ENCODE measurements around the gene SLC27A4.
A peak's percentile ranks its signal among the peaks of the same experiment; 100 is the strongest.
"Not testable (repeated sequence)": the region's sequence is repeated elsewhere in the genome, so short reads cannot be mapped to it uniquely, and the experiment has no call there.

The SLC27A4 gene

GRCh38 chr9:128322404-128323211 lies 17.7 kb upstream of the SLC27A4 start, which contains the start of the genes COQ4 and TRUB2:
Gene COQ4, plus strand, starts transcription at chr9:128322839. Its CDS starts 20 bp downstream, at chr9:128322859.
Gene TRUB2, minus strand, starts transcription at chr9:128322447. Its CDS starts 39 bp downstream, at chr9:128322408.
- DNase-seq = peak; percentile 91
- in situ Hi-C loops (cut with HindIII; ENCODE audit: low pct_ligation_motif_present, low pct_unique_long_range_greater_than_20kb, low sequenced_read_pairs) = no loop called here

GRCh38 chr9:128323212-128323730 lies 17.1 kb upstream of the SLC27A4 start:
- DNase-seq = peak; percentile 20
- in situ Hi-C loops (cut with HindIII; ENCODE audit: low pct_ligation_motif_present, low pct_unique_long_range_greater_than_20kb, low sequenced_read_pairs) = no loop called here

- DNase-seq = no peak
- in situ Hi-C loops (cut with HindIII; ENCODE audit: low pct_ligation_motif_present, low pct_unique_long_range_greater_than_20kb, low sequenced_read_pairs) = no loop called here
Measured at GRCh38 chr9:128323791-128324190, 16.5 kb upstream of the SLC27A4 start.

GRCh38 chr9:128324401-128324800 lies 15.9 kb upstream of the SLC27A4 start:
- in situ Hi-C loops (cut with HindIII; ENCODE audit: low pct_ligation_motif_present, low pct_unique_long_range_greater_than_20kb, low sequenced_read_pairs) = no loop called here
- DNase-seq = no peak

GRCh38 chr9:128325629-128326028 lies 14.7 kb upstream of the SLC27A4 start:
- DNase-seq = no peak
- in situ Hi-C loops (cut with HindIII; ENCODE audit: low pct_ligation_motif_present, low pct_unique_long_range_greater_than_20kb, low sequenced_read_pairs) = no loop called here

- in situ Hi-C loops (cut with HindIII; ENCODE audit: low pct_ligation_motif_present, low pct_unique_long_range_greater_than_20kb, low sequenced_read_pairs) = no loop called here
- DNase-seq = no peak
Measured at GRCh38 chr9:128333451-128333869, 6.9 kb upstream of the SLC27A4 start.

GRCh38 chr9:128335161-128335560 lies 5.2 kb upstream of the SLC27A4 start:
- in situ Hi-C loops (cut with HindIII; ENCODE audit: low pct_ligation_motif_present, low pct_unique_long_range_greater_than_20kb, low sequenced_read_pairs) = no loop called here
- no peak for DNase-seq

GRCh38 chr9:128335914-128336313 lies 4.4 kb upstream of the SLC27A4 start:
- DNase-seq = no peak
- in situ Hi-C loops (cut with HindIII; ENCODE audit: low pct_ligation_motif_present, low pct_unique_long_range_greater_than_20kb, low sequenced_read_pairs) = no loop called here

- DNase-seq = no peak
- in situ Hi-C loops (cut with HindIII; ENCODE audit: low pct_ligation_motif_present, low pct_unique_long_range_greater_than_20kb, low sequenced_read_pairs) = no loop called here
Measured at GRCh38 chr9:128337936-128338335, 2.4 kb upstream of the SLC27A4 start.

GRCh38 chr9:128338852-128339614 lies 1.3 kb upstream of the SLC27A4 start:
- in situ Hi-C loops (cut with HindIII; ENCODE audit: low pct_ligation_motif_present, low pct_unique_long_range_greater_than_20kb, low sequenced_read_pairs); DNase-seq: not testable (repeated sequence)

GRCh38 chr9:128340691-128341434 lies 536 bp downstream of the SLC27A4 start:
- in situ Hi-C loops (cut with HindIII; ENCODE audit: low pct_ligation_motif_present, low pct_unique_long_range_greater_than_20kb, low sequenced_read_pairs) = no loop called here
- no peak for DNase-seq

- in situ Hi-C loops (cut with HindIII; ENCODE audit: low pct_ligation_motif_present, low pct_unique_long_range_greater_than_20kb, low sequenced_read_pairs) = no loop called here
- peak; percentile 76 for DNase-seq
Measured at GRCh38 chr9:128341435-128341849, 1.1 kb downstream of the SLC27A4 start.

- DNase-seq = no peak
- in situ Hi-C loops (cut with HindIII; ENCODE audit: low pct_ligation_motif_present, low pct_unique_long_range_greater_than_20kb, low sequenced_read_pairs) = no loop called here
Measured at GRCh38 chr9:128342971-128343680, 2.8 kb downstream of the SLC27A4 start.

- no peak for DNase-seq
- in situ Hi-C loops (cut with HindIII; ENCODE audit: low pct_ligation_motif_present, low pct_unique_long_range_greater_than_20kb, low sequenced_read_pairs) = no loop called here
Measured at GRCh38 chr9:128343855-128344254, 3.5 kb downstream of the SLC27A4 start.

GRCh38 chr9:128344931-128345605 lies 4.7 kb downstream of the SLC27A4 start:
- DNase-seq = no peak
- in situ Hi-C loops (cut with HindIII; ENCODE audit: low pct_ligation_motif_present, low pct_unique_long_range_greater_than_20kb, low sequenced_read_pairs) = no loop called here

GRCh38 chr9:128349125-128349524 lies 8.8 kb downstream of the SLC27A4 start:
- in situ Hi-C loops (cut with HindIII; ENCODE audit: low pct_ligation_motif_present, low pct_unique_long_range_greater_than_20kb, low sequenced_read_pairs) = no loop called here
- DNase-seq = no peak

GRCh38 chr9:128349772-128350171 lies 9.4 kb downstream of the SLC27A4 start:
- in situ Hi-C loops (cut with HindIII; ENCODE audit: low pct_ligation_motif_present, low pct_unique_long_range_greater_than_20kb, low sequenced_read_pairs) = no loop called here
- DNase-seq = no peak

- in situ Hi-C loops (cut with HindIII; ENCODE audit: low pct_ligation_motif_present, low pct_unique_long_range_greater_than_20kb, low sequenced_read_pairs) = no loop called here
- no peak for DNase-seq
Measured at GRCh38 chr9:128355451-128355850, 15.1 kb downstream of the SLC27A4 start.
